ENCODE results near the gene HPCA.

HPCA gene

DNA sequence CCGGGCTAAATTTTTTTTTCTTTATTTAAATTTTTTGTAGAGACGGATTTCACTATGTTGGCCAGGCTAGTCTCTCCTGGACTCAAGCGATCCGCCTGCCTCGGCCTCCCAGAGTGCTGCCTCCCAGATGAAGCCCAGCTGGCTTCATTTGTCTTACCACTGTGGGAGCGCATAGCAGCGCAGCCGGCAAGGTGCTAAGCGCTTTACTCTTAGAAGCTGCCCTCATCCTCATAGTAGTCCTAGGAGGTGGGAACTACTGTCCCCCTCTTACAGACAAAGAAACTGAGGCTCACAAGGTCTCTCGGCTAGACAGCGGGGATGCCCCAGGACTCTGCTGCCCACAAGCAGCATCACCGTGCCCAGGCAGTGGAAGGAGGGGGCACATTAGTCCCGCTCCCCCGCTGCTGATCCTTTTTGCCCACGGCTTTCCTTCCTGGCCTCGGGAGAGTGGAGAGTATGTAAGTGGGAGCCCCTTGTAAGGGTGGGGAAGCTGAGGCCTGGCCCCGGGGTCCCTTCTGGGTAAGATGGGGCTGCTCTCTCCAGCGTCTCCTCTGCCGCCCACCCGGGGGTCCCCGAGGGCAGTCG lies 14.2 kb downstream of the HPCA start:
- Histone ChIP-seq H3K9me3 (ENCODE audit: insufficient read depth, low read length) (no peaks in the 10 kb centered on the region), H3K4me2 (ENCODE audit: low read length) (peak overlapping the region; percentile 96), H3K79me2 (ENCODE audit: low read length) (no peaks in the 10 kb centered on the region), H3K27ac (ENCODE audit: low read length) (no peak overlapping the region), H3K9ac (ENCODE audit: low read length) (peak overlapping the region; percentile 81), H3K27me3 (ENCODE audit: low read depth, low read length) (no peaks in the 10 kb centered on the region), H2AFZ (ENCODE audit: low read depth, low read length) (peak overlapping the region; percentile 60), H4K20me1 (ENCODE audit: insufficient read depth, low read length) (no peaks in the 10 kb centered on the region), H3K4me1 (ENCODE audit: low read length) (peaks cover 6% of the 10 kb centered on the region), H3K36me3 (replicated peaks; ENCODE audit: low read depth, low read length) (no peaks in the 10 kb centered on the region), H3K4me3 (ENCODE audit: low read length) (peak overlapping the region; percentile 94)
- TF ChIP-seq EZH2phosphoT487 (IDR thresholded peaks at IDR 0.05; ENCODE audit: low read depth) (no peak), CTCF (IDR thresholded peaks at IDR 0.05; ENCODE audit: low read depth, low read length) (no peak)

DNA sequence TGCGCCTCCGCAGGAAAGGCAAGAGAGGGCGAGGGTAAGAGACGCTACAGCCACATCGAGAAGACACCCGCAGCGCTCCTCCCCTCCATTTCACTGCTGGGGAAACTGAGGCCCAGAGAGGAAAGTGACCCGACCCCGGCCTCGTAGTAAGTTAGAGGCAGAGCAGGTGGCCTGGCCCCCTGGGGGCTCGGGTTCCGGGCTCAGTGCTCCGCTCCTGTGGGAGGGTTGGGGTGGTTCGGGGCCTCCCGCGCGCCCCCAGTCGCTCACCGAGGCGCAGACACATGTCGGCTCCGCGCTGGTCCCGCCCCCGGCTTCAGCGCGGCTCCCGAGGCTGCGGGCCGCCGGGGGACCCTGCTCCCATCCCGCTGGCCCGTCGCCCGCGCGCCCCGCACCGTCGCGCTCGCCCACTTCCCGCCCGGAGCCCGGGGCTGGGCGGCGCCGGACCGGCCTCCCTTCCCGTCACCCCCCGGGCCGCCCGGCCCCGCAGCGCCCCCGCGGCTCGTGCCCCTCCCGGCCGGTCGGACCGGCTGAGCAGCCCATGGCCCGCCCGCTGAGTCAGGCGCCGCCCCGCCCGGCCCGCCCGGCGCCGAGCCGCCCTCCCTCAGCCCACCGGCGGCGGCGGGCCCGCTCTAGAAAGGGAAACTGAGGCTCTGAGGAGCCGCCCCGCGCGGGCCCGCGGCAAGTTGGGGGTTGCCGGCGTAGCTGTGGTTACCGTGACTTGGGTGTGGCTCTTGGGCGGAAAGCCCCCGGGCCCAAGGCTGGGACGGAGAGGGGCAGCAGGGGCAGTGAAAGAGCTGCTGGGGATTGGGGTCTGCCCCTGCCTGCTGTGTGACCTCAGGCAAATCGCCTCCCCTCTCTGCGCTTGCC lies 14.9 kb downstream of the HPCA start, which contains the start of gene TMEM54:
TSS of gene TMEM54 (minus strand) at position 434 of the 867 bp plus-strand sequence. CDS start at position 283, 151 bp downstream.
- H3K4me2 ChIP-seq (ENCODE audit: low read length), result peak within 1 kb of the TSS; percentile 96
- H3K9ac ChIP-seq (ENCODE audit: low read length), result peak within 1 kb of the TSS; percentile 82
- TF ChIP-seq CTCF (IDR thresholded peaks at IDR 0.05; ENCODE audit: low read depth, low read length) (no peak), EZH2phosphoT487 (IDR thresholded peaks at IDR 0.05; ENCODE audit: low read depth) (no peak)
- H4K20me1 ChIP-seq (ENCODE audit: insufficient read depth, low read length), result no peaks in the 10 kb centered on the region
- no peaks in the 10 kb centered on the region for H3K9me3 ChIP-seq (ENCODE audit: insufficient read depth, low read length)
- H3K27ac ChIP-seq (ENCODE audit: low read length), result no peak within 1 kb of the TSS
- H3K36me3 ChIP-seq (replicated peaks; ENCODE audit: low read depth, low read length), result no peaks in the 10 kb centered on the region
- peaks cover 6% of the 10 kb centered on the region for H3K4me1 ChIP-seq (ENCODE audit: low read length)
- peak within 1 kb of the TSS; percentile 98 for H3K4me3 ChIP-seq (ENCODE audit: low read length)
- no peaks in the 10 kb centered on the region for H3K79me2 ChIP-seq (ENCODE audit: low read length)
- peak within 1 kb of the TSS; percentile 87 for H2AFZ ChIP-seq (ENCODE audit: low read depth, low read length)
- H3K27me3 ChIP-seq (ENCODE audit: low read depth, low read length), result no peaks in the 10 kb centered on the region

- H3K9ac ChIP-seq (ENCODE audit: low read length), result peak overlapping the region; percentile 82
- no peaks in the 10 kb centered on the region for H3K9me3 ChIP-seq (ENCODE audit: insufficient read depth, low read length)
- TF ChIP-seq CTCF (IDR thresholded peaks at IDR 0.05; ENCODE audit: low read depth, low read length), result no peak
- no peak for TF ChIP-seq EZH2phosphoT487 (IDR thresholded peaks at IDR 0.05; ENCODE audit: low read depth)
- no peak overlapping the region for H3K27ac ChIP-seq (ENCODE audit: low read length)
- no peaks in the 10 kb centered on the region for H3K27me3 ChIP-seq (ENCODE audit: low read depth, low read length)
- H3K79me2 ChIP-seq (ENCODE audit: low read length), result no peaks in the 10 kb centered on the region
- no peaks in the 10 kb centered on the region for H4K20me1 ChIP-seq (ENCODE audit: insufficient read depth, low read length)
- H3K4me3 ChIP-seq (ENCODE audit: low read length), result peak overlapping the region; percentile 98
- peaks cover 6% of the 10 kb centered on the region for H3K4me1 ChIP-seq (ENCODE audit: low read length)
- H3K4me2 ChIP-seq (ENCODE audit: low read length), result peak overlapping the region; percentile 79
- H3K36me3 ChIP-seq (replicated peaks; ENCODE audit: low read depth, low read length), result no peaks in the 10 kb centered on the region
- peak overlapping the region; percentile 87; the same call in 1 of the 2 replicates for H2AFZ ChIP-seq (ENCODE audit: low read depth, low read length)
Measured at GRCh38 chr1:32901823-32902534, 15.7 kb downstream of the HPCA start.

- TF ChIP-seq CTCF (IDR thresholded peaks at IDR 0.05; ENCODE audit: low read depth, low read length) (no peak), EZH2phosphoT487 (IDR thresholded peaks at IDR 0.05; ENCODE audit: low read depth) (no peak)
- Histone ChIP-seq H3K27ac (ENCODE audit: low read length) (no peak overlapping the region), H3K36me3 (replicated peaks; ENCODE audit: low read depth, low read length) (no peaks in the 10 kb centered on the region), H4K20me1 (ENCODE audit: insufficient read depth, low read length) (no peaks in the 10 kb centered on the region), H3K4me3 (ENCODE audit: low read length) (no peak overlapping the region), H3K79me2 (ENCODE audit: low read length) (no peaks in the 10 kb centered on the region), H3K9me3 (ENCODE audit: insufficient read depth, low read length) (no peaks in the 10 kb centered on the region), H3K27me3 (ENCODE audit: low read depth, low read length) (no peaks in the 10 kb centered on the region), H3K4me2 (ENCODE audit: low read length) (no peak overlapping the region), H3K9ac (ENCODE audit: low read length) (no peak overlapping the region), H2AFZ (ENCODE audit: low read depth, low read length) (no peak overlapping the region), H3K4me1 (ENCODE audit: low read length) (peaks cover 6% of the 10 kb centered on the region)
Measured at GRCh38 chr1:32902535-32902920, 16.2 kb downstream of the HPCA start.
